Stimulated activated CD8-positive, alpha-beta memory T cell treated with anti-CD3 and anti-CD28 coated beads, Interleukin-15, amount 100 ng/mL, for 48 hours (primary cell): ENCODE measurements around the gene NKAIN2.

ENCODE experiments used
- DNase-seq, 2 donors: peaks; one replicate each; pipeline ENCODE4 v3.0.0-alpha.2; 2020; ENCODE audit warnings: low read depth in 2 of 2

The NKAIN2 gene

DNA sequence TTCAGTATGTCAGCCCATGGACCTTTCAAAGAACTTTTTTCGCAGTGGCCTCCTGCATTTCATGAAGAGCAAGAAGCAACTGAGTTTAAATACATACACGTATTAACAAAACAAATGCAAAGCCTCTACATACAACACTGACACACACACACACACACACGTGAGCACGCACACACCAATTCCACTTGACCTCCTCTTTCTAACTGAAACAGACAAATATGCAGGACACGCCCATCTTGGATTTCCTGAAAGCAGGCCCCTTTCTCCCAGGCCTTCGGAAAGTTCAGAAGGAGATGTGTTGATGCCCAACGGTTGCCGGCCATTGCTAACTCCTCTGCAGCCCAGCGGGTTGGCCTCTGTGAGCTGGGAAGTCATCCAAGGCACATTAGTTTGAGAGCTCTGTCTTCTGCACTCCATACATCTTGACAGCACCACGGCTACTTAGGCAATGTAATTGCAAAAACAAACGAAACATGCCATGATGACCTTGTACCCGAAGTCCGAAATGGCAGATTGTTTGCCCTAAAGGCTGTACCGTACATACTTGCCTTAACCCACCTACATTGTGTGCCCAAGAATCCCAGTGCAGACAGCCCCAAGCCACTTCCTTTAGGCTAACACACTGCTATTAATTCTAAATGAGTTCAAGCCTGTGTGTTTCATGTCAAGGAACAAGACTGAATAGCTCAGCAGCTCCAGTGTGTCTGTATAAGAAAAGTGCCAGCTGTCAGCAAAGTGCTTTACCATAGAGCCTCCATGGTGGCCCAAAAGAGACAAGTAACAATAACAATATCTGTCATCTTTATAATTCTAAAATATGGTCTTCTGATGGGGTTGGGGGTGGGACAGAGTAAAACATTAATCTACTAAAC lies 1019.8 kb downstream of the NKAIN2 start:
- no peak for DNase-seq

- no peak for DNase-seq
These were observed 1021.9 kb downstream of the NKAIN2 start for GRCh38 chr6:124825564-124825963.

DNA sequence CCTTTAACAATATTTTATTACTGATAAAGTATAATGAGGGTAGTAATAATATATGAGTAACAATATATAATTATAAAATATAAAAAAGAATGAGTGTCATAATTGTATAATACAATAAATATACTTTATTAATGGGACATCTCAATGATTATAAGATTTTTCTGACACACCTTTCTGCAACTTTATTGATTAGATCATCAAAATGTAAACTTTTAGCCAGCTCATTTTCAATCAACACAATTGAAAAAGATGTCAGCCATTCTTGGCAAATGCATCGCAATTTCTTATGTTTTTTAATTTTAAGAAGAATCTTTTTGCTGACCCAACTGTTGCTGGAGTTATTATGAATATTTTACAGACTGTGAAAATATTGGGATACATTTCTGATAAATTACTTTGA lies 1026.2 kb downstream of the NKAIN2 start:
- no peak for DNase-seq

DNA sequence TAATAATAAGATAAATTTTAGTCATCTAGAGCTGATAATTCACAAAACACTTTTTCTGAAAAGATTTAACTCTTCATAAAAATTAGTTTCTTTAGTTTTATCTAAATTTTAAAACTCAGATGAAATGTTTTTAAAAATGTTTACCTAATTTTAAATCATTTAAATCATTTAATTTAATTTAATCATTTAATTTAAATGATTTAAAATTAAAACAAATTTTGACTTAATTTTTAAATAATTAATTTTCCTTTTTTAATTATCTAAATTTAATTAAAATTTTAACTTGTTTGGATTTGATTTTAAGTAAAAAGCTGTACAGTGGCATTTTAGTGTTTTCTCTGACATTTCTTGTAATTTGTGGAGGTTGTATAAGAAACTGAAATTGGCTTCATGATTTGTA lies 1026.8 kb downstream of the NKAIN2 start:
- DNase-seq = no peak

DNA sequence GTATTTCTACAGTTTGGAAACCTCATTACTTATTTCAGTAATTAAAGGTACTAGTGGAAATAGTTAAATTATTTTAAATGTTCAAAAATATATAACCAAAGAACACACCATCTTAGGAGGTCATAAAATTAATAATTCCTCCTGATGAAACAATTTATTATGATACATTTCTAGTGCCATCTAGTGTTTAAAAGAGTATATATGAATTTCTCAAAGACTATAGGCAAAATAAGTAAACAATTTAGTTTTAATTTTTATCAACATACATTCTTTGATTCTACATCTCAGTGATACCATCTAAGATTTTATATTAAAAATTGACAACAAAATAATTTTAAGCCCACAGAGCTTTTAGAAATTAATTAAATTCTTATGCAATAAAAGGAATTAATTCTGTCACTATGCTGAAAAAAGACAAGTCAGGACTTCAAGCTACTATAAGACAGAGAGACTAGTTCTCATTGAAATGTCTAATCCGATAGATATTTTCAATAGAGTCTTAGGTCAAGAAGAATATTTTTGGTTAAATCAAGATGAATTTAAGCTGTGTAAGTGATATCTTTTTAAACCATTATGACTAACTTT lies 1050.8 kb downstream of the NKAIN2 start:
- DNase-seq = no peak

DNA sequence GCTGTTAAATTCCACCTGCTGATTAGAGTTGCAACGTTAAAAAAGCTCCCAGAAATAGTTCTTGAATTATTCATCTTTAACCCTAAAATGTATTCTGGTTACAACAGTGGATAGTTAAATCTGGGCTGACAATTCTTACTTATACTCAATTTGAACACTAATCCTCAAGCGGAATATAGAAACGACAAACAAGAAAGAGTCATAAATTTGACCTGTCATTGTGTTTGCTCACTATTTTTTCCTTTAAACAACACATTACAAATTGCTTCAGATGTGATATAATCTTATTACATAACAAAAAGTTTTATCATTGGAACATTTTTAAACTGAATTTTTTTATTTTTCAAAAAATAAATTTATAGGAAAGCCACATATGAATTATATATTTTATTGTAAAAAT lies 1054.1 kb downstream of the NKAIN2 start:
- DNase-seq = no peak

- no peak for DNase-seq
These were observed 1054.9 kb downstream of the NKAIN2 start for GRCh38 chr6:124858564-124858963.

GRCh38 chr6:124859366-124859765 lies 1055.7 kb downstream of the NKAIN2 start:
- no peak for DNase-seq

- DNase-seq = no peak
These were observed 1062.4 kb downstream of the NKAIN2 start for GRCh38 chr6:124866040-124866439.

GRCh38 chr6:124867121-124867520 lies 1063.5 kb downstream of the NKAIN2 start:
- no peak for DNase-seq

DNA sequence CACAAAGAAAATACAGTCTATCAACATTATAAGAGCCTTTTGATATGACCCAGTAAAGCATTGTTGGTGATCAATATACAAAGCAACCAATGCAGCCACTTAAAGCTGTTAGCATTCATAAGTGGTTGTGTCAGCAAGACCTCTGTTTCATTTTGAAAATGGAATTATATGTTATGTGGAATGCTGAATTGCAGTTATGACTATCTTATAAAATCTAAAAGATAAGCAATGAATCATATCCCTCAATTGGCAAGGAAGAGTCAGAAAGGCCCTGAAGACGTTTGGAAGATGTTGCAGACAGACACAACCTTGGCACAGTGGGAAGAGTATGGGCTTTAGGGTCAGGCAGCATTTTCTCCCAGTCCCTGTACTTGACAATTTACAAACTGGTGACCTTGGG lies 1064.8 kb downstream of the NKAIN2 start:
- DNase-seq = no peak

DNA sequence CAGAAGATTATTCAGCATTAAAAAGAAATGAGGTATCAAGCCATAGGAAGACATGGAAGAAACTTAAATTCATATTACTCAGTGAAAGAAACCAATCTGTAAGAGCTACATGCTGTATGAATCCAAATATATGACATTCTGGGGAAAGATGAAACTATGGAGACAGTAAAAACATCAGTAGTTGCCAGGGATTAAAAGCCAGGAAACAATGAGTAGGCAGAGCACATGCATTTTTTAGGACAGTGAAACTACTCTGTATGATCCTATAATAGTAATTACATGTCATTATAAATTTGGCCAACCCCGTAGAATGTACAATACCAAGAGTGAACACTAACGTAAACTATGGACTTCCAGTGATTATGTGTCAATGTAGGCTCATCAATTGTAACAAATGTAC lies 1065.8 kb downstream of the NKAIN2 start:
- DNase-seq = no peak

DNA sequence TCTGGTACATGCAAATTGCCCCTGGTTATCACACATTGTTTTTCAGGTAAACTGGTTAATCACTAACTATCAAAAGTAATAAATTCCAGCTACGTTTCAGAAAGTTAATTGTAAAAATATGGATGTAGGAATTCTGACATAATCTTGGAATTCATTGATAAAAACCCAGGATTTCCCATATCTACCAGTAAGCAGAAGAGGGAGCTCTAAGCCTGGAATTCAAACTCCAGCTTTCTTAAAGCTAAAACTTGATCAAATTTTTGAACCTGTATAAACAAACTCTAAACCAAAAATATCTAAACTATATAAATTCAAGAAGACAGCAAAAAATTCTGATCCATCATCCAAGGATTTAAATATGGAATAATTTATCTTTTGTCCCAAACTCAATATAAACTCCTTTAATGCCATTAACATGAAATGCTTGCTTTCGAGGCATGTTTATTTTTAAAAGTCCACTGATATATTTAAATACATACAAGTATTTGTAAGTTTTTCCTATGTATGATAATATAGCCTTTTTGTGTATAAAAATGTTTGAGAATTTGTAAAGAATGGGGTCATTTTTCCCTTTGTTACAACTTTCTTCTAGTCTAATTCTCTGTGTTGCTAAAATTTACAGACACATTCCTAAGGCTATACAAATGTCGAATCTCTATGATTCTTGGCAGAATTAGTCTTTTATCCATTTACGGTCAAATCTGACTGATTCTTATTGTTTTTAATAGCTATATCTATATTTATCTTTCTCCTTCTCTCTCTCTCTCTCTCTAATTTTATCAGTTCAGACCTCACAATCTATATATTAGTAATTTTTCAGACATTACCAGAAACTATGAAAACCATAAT lies 1067.2 kb downstream of the NKAIN2 start:
- no peak for DNase-seq

- no peak for DNase-seq
These were observed 1068.8 kb downstream of the NKAIN2 start for GRCh38 chr6:124872361-124873065.

GRCh38 chr6:124873066-124873410 lies 1069.4 kb downstream of the NKAIN2 start:
- no peak for DNase-seq
